GM18868 (cell line): ENCODE measurements around the gene PCDHB7.
"Not testable (repeated sequence)": the region's sequence is repeated elsewhere in the genome, so short reads cannot be mapped to it uniquely, and the experiment has no call there.

Experiments used
- ATAC-seq: cut with Tn5 transposase; IDR thresholded peaks from one replicate; pipeline ENCODE4 v1.9.1; 2021; ENCODE audit warnings: mild to moderate bottlenecking, moderate library complexity; ENCODE audit not compliant: unreplicated experiment

PCDHB7 gene

GRCh38 chr5:141172381-141173204 lies at the start of gene PCDHB7:
TSS of gene PCDHB7 (plus strand) at chr5:141172644. CDS start at chr5:141172836, 192 bp downstream.
- ATAC-seq = no peak

DNA sequence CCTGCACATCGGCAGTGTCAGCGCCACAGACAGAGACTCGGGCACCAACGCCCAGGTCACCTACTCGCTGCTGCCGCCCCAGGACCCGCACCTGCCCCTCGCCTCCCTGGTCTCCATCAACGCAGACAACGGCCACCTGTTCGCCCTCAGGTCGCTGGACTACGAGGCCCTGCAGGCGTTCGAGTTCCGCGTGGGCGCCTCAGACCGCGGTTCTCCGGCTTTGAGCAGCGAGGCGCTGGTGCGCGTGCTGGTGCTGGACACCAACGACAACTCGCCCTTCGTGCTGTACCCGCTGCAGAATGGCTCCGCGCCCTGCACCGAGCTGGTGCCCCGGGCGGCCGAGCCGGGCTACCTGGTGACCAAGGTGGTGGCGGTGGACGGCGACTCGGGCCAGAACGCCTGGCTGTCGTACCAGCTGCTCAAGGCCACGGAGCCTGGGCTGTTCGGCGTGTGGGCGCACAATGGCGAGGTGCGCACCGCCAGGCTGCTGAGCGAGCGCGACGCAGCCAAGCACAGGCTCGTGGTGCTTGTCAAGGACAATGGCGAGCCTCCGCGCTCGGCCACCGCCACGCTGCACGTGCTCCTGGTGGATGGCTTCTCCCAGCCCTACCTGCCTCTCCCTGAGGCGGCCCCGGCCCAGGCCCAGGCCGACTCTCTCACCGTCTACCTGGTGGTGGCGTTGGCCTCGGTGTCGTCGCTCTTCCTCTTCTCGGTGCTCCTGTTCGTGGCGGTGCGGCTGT lies 48.9 kb upstream of the PCDHB7 start:
- not testable (repeated sequence) for ATAC-seq

- no peak for ATAC-seq
Observed at GRCh38 chr5:141127305-141127704, 45.1 kb upstream of the PCDHB7 start.

DNA sequence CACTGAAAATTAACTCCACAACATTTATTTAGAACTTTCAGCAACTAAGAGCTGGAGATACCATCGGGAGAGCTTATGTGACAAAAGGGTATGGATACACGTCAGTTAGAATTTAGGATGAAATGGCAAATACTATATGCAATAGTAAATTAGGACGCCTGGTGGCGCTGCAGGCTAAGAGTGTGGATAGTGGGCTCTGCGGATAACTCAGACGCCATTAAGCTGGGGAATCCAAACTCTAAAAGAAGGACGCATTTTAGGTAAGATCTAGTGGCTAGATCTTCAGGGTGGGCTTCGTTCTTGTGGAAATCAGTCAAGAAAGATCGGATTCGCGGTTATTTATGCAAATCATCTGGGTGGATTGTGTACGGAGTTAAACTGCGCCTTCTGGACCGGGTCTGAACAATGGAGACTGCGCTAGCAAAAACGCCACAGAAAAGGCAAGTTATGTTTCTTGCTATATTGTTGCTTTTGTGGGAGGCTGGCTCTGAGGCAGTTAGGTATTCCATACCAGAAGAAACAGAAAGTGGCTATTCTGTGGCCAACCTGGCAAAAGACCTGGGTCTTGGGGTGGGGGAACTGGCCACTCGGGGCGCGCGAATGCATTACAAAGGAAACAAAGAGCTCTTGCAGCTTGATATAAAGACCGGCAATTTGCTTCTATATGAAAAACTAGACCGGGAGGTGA lies 37.3 kb upstream of the PCDHB7 start, which contains the start of gene PCDHB5:
Gene PCDHB5 (plus strand): TSS at position 177 of the 688 bp plus-strand sequence. CDS start 229 bp downstream, at position 406.
- no peak for ATAC-seq

- no peak for ATAC-seq
Observed at GRCh38 chr5:141135718-141136266, 36.7 kb upstream of the PCDHB7 start.

- not testable (repeated sequence) for ATAC-seq
Observed at GRCh38 chr5:141137346-141137745, 35.1 kb upstream of the PCDHB7 start.

GRCh38 chr5:141149812-141150211 lies 22.6 kb upstream of the PCDHB7 start, which contains the start of gene PCDHB6:
TSS of gene PCDHB6 (plus strand) at chr5:141150057. CDS start at chr5:141150258, 201 bp downstream.
- ATAC-seq = no peak

GRCh38 chr5:141150224-141150992 lies 22.0 kb upstream of the PCDHB7 start:
- ATAC-seq = no peak

DNA sequence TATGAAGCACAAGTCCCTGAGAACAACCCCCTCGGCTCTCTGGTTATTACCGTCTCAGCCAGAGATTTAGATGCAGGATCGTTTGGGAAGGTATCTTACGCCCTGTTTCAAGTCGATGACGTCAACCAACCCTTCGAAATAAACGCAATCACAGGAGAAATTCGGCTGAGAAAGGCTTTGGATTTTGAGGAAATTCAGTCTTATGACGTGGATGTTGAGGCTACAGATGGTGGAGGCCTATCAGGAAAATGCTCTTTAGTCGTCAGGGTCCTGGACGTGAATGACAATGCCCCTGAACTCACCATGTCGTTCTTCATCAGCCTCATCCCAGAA lies 21.5 kb upstream of the PCDHB7 start:
- ATAC-seq = no peak

GRCh38 chr5:141151632-141152031 lies 20.8 kb upstream of the PCDHB7 start:
- not testable (repeated sequence) for ATAC-seq

DNA sequence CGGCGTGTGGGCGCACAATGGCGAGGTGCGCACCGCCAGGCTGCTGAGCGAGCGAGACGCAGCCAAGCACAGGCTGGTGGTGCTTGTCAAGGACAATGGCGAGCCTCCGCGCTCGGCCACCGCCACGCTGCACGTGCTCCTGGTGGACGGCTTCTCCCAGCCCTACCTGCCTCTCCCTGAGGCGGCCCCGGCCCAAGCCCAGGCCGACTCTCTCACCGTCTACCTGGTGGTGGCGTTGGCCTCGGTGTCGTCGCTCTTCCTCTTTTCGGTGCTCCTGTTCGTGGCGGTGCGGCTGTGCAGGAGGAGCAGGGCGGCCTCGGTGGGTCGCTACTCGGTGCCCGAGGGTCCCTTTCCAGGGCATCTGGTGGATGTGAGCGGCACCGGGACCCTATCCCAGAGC lies 20.3 kb upstream of the PCDHB7 start:
- ATAC-seq = not testable (repeated sequence)

DNA sequence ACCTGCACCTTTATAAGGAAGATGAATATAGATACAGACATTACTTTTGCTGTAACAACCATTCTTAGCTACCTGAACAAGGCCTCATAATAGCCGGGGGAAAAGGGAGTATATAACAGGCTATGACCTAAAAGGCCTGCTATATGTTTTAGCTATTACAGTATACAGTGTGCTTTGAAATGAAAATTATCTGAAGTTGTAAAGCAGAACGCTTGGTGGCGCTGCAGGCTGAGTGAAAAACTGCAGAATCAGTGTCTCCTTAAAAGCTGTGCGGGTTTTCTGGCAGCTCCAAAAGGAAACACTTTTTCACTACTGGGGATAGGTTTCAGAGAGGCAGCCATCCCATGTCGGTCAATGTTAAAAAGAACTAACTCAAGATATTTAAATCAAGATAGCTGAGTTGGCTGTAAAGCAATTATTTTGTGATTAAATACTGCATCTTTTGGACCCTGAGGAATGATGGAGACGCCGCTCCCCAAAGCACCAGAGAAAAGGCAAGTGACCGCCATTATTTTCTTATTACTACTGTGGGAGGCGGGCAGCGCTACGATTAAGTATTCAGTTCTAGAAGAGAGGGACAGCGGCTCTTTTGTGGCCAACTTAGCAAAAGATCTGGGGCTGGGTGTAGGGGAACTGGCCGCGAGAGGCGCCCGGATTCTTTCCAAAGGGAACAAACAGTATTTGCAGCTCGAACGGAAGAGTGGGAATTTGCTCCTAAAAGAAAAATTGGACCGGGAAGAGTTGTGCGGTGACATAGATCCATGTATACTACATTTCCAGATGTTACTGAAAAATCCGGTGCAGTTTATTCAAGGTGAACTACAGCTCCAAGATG lies 16.7 kb upstream of the PCDHB7 start:
- ATAC-seq = no peak

DNA sequence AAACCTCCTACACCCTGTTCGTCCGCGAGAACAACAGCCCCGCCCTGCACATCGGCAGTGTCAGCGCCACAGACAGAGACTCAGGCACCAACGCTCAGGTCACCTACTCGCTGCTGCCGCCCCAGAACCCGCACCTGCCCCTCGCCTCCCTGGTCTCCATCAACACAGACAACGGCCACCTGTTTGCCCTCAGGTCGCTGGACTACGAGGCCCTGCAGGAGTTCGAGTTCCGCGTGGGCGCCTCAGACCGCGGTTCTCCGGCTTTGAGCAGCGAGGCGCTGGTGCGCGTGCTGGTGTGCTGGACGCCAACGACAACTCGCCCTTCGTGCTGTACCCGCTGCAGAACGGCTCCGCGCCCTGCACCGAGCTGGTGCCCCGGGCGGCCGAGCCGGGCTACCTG lies 15.1 kb upstream of the PCDHB7 start:
- not testable (repeated sequence) for ATAC-seq

- not testable (repeated sequence) for ATAC-seq
Observed at GRCh38 chr5:141157901-141158300, 14.5 kb upstream of the PCDHB7 start.

GRCh38 chr5:141174291-141175104 lies 2.1 kb downstream of the PCDHB7 start:
- not testable (repeated sequence) for ATAC-seq

DNA sequence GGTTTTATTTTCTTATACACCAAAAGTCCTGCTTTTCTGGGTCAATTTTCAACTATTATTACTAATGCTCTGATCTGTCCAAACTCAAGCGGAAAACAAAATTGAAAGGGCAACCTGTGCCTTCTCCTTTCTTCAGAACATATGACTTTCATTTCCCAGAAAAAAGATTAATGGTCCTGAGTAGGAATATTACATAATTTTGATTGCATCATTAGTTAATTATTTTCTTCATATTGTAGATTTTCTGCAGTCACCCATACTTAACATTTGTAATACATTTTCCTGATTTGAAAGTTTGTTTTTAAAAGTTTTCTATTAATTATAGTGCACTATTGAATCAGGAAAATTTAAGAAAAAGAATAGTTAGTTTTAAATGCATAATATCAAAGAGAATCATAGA lies 3.5 kb downstream of the PCDHB7 start:
- no peak for ATAC-seq

- not testable (repeated sequence) for ATAC-seq
Observed at GRCh38 chr5:141177577-141178191, 5.2 kb downstream of the PCDHB7 start, which contains the start of gene PCDHB8. TSS of gene PCDHB8 (plus strand) at chr5:141177790. CDS start at chr5:141178035, 245 bp downstream.

- not testable (repeated sequence) for ATAC-seq
Observed at GRCh38 chr5:141179371-141179770, 6.9 kb downstream of the PCDHB7 start.
